GM18519 (cell line): ENCODE results near the gene TECTB.
"Not testable (repeated sequence)": the region's sequence is repeated elsewhere in the genome, so short reads cannot be mapped to it uniquely, and the experiment has no call there.

Experiments
- ATAC-seq: cut with Tn5 transposase; IDR thresholded peaks from one replicate; pipeline ENCODE4 v1.9.1; 2021; ENCODE audit warnings: mild to moderate bottlenecking, moderate library complexity; ENCODE audit not compliant: unreplicated experiment, low FRiP score

The TECTB gene

DNA sequence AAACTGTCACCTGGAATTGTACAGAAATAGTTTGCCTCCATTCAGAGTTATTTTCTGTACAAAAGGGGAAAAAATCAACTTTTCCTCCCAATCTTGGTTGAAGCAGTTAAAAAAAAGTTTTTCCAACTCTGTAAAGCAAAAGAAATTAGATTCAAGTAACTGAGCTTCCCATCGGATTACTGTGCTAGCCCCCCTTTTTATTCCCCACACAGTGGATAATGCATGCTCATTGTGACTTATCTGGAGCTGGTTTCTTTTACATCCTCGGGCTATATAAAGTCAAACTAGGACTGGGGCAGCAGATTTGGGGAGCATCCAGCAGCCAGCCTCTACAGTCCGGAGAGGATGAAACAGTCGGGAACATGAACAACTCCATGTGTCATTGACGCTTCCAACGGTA, at the start of gene TECTB:
Gene TECTB, plus strand, starts transcription at position 301 of the 400 bp plus-strand sequence. CDS start 335 bp downstream, outside the sequence.
- no peak for ATAC-seq

- no peak for ATAC-seq
Measured at GRCh38 chr10:112235141-112235540, 48.1 kb upstream of the TECTB start.

GRCh38 chr10:112235920-112236319, 47.3 kb upstream of the TECTB start:
- no peak for ATAC-seq

DNA sequence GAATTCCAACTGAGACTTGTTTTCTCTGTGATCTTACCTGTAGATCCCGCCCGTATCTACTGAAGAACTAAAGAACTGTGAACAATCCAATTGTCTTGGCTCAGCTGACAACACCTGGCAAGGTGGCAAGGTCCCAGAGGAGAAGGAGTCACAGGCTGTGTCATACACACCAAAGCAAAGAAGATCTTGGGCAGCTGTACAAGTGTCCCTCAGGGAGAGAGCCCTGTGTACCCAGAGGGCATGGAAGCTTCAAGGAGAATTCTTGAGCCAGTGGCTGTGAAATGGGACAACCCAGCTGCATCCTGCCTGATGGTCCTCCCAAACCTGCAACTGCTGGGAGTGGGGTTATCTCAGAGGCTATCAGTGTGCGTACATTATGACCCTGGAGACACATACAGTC, 46.7 kb upstream of the TECTB start:
- ATAC-seq = no peak

DNA sequence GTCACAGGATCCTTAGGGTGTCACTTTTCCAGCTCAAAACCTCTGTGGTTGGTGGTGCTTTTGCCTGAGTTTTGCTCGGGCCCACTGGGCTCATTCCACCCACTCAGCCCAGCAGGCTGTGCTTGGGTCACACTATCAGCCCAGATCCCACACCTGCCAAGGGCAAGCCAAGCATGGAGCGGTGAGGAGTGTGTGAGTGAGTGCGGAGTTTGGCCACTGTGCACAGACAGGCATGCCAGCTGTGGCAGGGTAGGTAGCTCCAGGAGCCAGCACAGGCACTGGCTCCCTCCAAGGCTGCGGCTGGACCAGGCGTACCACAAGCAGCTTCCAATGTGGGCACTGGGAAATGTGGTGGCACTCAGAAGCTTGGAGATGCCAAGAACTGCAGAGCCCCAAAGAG, 43.9 kb upstream of the TECTB start:
- no peak for ATAC-seq

GRCh38 chr10:112240441-112240840, 42.8 kb upstream of the TECTB start:
- ATAC-seq = no peak

DNA sequence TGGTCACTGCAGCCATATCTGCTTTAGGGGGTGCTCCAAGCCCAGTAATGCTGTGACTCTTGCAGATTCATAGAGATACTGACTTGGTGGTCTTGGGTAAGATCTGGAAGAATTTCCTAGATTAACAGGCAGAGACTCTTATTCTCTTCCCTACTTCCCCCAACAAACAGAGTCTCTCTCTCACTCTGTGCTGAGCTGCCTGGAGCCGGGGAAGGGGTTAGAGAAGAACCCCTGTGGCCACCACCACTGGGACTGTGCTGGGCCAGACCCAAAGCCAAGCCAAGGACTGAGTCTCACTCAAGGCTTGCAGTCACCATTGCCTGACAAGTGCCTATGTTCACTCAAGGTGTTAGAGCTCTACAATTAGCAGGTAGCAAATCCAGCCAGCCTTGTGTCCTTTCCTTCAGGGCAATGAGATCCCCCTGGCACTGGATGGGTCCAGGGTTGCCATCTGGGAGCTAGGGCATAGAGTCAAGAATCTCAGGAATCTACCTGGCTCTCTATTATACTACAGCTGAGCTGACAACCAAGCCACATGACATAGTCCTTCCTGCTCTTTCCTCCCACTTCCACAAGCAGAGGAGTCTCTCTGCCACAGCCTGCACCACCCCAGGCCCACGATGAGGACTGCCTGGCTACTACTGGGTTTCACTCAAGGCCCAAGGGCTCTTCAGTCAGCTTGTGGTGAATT, 41.4 kb upstream of the TECTB start:
- ATAC-seq = no peak

- no peak for ATAC-seq
Measured at GRCh38 chr10:112242769-112243168, 40.4 kb upstream of the TECTB start.

DNA sequence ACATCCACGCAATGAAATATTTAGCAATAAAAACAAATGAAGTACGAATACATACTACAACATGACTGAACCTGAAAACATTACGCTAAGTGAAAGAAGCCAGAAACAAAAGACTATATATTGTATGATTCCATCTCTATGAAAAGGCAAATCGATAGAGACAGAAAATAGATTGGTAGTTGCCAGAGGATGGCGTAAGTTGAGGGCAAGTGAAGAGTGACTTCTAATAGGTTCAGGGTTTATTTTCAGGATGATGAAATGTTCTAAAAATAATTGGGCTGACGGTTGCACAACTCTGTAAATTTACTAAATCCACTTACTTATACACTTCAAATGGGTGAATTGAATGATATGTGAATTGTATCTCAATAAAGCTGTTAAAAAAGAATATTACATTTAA, 39.5 kb upstream of the TECTB start:
- ATAC-seq = no peak

- no peak for ATAC-seq
Measured at GRCh38 chr10:112244197-112244596, 39.0 kb upstream of the TECTB start.

GRCh38 chr10:112247791-112248190, 35.4 kb upstream of the TECTB start:
- no peak for ATAC-seq

GRCh38 chr10:112248584-112249295, 34.5 kb upstream of the TECTB start:
- ATAC-seq = no peak

GRCh38 chr10:112249722-112250121, 33.5 kb upstream of the TECTB start:
- no peak for ATAC-seq

DNA sequence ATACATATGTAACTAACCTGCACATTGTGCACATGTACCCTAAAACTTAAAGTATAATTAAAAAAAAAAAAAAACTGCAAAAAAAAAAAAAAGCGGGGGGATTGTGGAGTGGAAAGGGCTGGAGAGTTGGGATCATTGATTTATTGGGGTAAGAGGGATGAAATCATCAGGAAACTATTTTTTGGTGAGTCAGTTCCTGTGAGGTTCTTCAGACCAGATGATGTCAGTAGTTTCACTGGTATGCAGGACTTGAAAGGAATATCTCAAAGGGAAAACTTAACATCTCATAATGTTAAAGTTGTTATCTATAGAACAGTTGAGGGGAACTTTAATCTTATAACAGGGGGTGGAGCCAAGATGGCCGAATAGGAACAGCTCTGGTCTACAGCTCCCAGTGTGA, 32.6 kb upstream of the TECTB start:
- ATAC-seq = no peak

DNA sequence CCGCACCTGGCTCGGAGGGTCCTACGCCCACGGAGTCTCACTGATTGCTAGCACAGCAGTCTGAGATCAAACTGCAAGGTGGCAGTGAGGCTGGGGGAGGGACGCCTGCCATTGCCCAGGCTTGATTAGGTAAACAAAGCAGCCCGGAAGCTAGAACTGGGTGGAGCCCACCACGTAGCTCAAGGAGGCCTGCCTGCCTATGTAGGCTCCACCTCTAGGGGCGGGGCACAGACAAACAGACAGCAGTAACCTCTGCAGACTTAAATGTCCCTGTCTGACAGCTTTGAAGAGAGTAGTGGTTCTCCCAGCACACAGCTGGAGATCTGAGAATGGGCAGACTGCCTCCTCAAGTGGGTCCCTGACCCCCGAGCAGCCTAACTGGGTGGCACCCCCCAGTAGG, 32.0 kb upstream of the TECTB start:
- not testable (repeated sequence) for ATAC-seq

DNA sequence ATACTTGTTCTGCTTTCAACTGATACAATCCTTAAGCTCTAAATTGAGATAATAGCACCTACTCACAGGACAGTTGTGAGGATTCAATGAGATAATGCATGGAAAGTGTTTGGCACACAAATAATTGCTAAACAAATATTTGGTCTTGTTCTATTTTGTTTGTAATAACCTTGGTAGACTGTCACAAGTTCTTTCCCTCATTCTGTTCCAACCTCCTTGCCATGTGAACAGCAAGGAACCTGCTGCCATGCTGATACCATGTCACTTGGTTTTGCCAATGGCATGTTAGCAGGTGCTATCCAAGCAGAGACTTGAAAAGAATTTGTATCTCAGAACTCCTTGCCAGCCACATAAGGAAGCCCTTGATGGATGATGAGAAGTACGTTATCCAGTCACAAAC, 24.8 kb upstream of the TECTB start:
- no peak for ATAC-seq

DNA sequence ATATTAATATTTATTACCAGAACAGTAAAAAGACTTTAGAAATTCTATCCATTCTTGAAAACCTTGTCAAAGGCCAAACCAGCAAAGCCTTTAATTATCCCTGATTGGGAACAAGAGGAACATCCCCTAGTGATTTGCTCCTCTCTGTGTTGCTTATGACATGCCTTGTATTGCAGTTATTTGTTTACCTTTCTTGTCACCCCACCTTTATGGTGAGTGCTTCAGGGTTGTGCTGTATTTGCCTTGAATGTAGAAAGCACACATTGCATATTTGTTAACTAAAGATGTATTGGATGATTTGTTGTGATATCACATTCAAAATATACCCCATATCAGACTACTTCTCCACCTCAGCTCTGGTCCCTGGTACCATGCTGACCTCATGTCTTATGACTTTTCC, 23.5 kb upstream of the TECTB start:
- ATAC-seq = no peak

DNA sequence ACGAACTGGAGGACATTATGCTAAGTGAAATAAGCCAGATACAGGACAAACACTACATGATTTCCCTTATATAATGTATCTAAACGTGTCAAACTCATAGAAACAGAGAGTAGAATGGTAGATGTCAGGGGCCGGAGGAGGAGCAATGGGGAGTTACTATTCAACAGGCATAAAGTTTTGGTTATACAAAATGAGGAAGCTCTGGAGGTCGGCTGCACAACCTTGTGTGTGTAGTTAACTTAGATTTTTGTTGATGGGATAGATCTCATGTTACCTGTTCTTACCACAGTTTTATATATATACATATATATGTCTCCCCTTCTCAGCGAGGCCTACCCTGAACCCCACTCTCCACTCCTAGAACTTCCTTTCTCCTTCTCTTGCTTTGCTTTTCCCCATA, 22.4 kb upstream of the TECTB start:
- no peak for ATAC-seq

GRCh38 chr10:112261281-112261822, 21.8 kb upstream of the TECTB start:
- no peak for ATAC-seq

DNA sequence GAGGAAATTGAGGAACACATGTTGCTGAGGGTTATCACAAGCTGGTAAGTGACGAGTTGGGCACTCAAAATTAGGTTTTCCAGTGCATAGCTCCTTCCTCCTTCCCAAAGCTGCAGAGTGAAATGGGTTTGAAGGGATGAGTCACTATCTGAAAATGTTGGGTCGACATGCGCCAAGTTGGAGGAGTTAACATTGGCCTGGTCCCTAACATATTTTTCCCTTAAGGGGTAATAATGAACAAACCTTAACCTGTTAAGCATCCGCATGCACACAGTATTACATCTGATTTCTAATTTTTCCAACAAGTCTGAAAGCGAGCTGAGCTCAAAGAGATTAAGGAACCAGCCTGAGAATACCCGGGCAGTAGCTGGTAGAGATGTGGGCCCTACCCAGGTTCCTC, 20.7 kb upstream of the TECTB start:
- ATAC-seq = no peak

- ATAC-seq = no peak
Measured at GRCh38 chr10:112265745-112266144, 17.5 kb upstream of the TECTB start.

GRCh38 chr10:112269266-112269665, 13.9 kb upstream of the TECTB start:
- no peak for ATAC-seq
